ENCODE data around the gene FAM163A. TPM values are rescaled to one million over a fixed set of nuclear protein-coding genes. Genes with fewer than 3 reads are reported as not detected.

The FAM163A gene
- polyA plus RNA-seq, 3 donors = not detected

- H3K36me3 ChIP-seq (replicated peaks in 1 of 2; ENCODE audit: control insufficient read depth in 1 of 2, insufficient read depth in 2 of 2, low read length in 2 of 2) = no peaks in the 10 kb centered on the region
- H3K27ac ChIP-seq (ENCODE audit: low read depth in 1 of 2, low read length in 2 of 2) = no peak overlapping the region
- DNase-seq = no peak
- Mint-ChIP-seq H3K4me1 (no peaks in the 10 kb centered on the region), H3K4me3 (no peak overlapping the region), H3K9me3 (peaks cover 0 to 4% (median 0%) of the 10 kb centered on the region in 7 donors), H3K27me3 (ENCODE audit: low read depth in 3 of 3) (peaks cover 2 to 8% (median 5%) of the 10 kb centered on the region in 3 donors), H3K36me3 (no peaks in the 10 kb centered on the region), H3K27ac (no peak overlapping the region)
- no peaks in the 10 kb centered on the region for H3K4me1 ChIP-seq (ENCODE audit: control insufficient read depth in 1 of 2, insufficient read depth in 2 of 2, low read length in 2 of 2)
- no peak overlapping the region for H3K4me2 ChIP-seq (replicated peaks; ENCODE audit: extremely low read depth, low read length, poor library complexity, severe bottlenecking)
- no peaks in the 10 kb centered on the region for H3K27me3 ChIP-seq (ENCODE audit: control insufficient read depth in 2 of 2, insufficient read depth in 2 of 2, low read length in 2 of 2)
- intact Hi-C loops (cut with micrococcal nuclease) = no loop called here
- no peak overlapping the region for H3K4me3 ChIP-seq (replicated peaks in 1 of 3; ENCODE audit: low read depth in 2 of 3, low read length in 3 of 3)
- H3K9me3 ChIP-seq (replicated peaks in 1 of 2; ENCODE audit: control insufficient read depth in 1 of 2, insufficient read depth in 1 of 2, low read length in 2 of 2) = no peaks in the 10 kb centered on the region
- WGBS (ENCODE audit: insufficient coverage) = no CpG with 5 or more reads among the region's 2 CpGs
- TF ChIP-seq, protein P1, sequence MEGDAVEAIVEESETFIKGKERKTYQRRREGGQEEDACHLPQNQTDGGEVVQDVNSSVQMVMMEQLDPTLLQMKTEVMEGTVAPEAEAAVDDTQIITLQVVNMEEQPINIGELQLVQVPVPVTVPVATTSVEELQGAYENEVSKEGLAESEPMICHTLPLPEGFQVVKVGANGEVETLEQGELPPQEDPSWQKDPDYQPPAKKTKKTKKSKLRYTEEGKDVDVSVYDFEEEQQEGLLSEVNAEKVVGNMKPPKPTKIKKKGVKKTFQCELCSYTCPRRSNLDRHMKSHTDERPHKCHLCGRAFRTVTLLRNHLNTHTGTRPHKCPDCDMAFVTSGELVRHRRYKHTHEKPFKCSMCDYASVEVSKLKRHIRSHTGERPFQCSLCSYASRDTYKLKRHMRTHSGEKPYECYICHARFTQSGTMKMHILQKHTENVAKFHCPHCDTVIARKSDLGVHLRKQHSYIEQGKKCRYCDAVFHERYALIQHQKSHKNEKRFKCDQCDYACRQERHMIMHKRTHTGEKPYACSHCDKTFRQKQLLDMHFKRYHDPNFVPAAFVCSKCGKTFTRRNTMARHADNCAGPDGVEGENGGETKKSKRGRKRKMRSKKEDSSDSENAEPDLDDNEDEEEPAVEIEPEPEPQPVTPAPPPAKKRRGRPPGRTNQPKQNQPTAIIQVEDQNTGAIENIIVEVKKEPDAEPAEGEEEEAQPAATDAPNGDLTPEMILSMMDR (IDR thresholded peaks at IDR 0.05) = no peak
- no peaks in the 10 kb centered on the region for H3K79me2 ChIP-seq (ENCODE audit: insufficient read depth, low read length)
- no peak overlapping the region for H3K9ac ChIP-seq (ENCODE audit: insufficient read depth, low read length, poor library complexity, severe bottlenecking)
- H2AFZ ChIP-seq (ENCODE audit: insufficient read depth, low read depth, low read length, poor library complexity, severe bottlenecking) = no peak overlapping the region
- H4K20me1 ChIP-seq (ENCODE audit: insufficient read depth, low read length) = no peaks in the 10 kb centered on the region
Observed at GRCh38 chr1:179779645-179780272, 36.7 kb downstream of the FAM163A start.

DNA sequence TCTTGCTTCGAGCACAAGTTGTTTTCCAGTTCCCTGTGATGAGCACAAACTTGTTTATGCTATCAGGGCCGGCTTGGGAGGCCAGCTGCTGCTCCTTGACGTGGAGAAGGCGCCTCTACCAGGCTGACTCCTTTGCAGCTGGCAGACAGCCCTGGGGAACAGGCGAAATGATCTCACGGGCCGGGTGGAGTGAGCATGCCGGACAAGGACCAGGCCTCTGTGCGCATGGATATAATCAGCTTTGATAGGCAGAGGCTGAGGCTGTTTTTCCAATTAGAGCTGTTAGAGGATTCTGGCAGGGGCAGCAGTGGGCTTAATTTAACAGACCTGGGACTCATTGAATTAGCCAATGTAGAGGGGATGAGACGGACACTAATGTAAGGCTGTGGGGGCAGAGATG is 38.9 kb downstream of the FAM163A start:
- no peak overlapping the region for H3K4me3 Mint-ChIP-seq

More for the DNA sequence above, 38.9 kb downstream of the FAM163A start:
- TF ChIP-seq, protein P1 (IDR thresholded peaks at IDR 0.05) = no peak
- Histone ChIP-seq H3K4me3 (replicated peaks in 1 of 3; ENCODE audit: low read depth in 2 of 3, low read length in 3 of 3) (no peak overlapping the region), H3K79me2 (ENCODE audit: insufficient read depth, low read length) (no peaks in the 10 kb centered on the region), H3K27me3 (ENCODE audit: control insufficient read depth in 2 of 2, insufficient read depth in 2 of 2, low read length in 2 of 2) (no peaks in the 10 kb centered on the region), H2AFZ (ENCODE audit: insufficient read depth, low read depth, low read length, poor library complexity, severe bottlenecking) (no peak overlapping the region), H3K9me3 (replicated peaks in 1 of 2; ENCODE audit: control insufficient read depth in 1 of 2, insufficient read depth in 1 of 2, low read length in 2 of 2) (no peaks in the 10 kb centered on the region), H3K4me2 (replicated peaks; ENCODE audit: extremely low read depth, low read length, poor library complexity, severe bottlenecking) (no peak overlapping the region), H3K4me1 (ENCODE audit: control insufficient read depth in 1 of 2, insufficient read depth in 2 of 2, low read length in 2 of 2) (no peaks in the 10 kb centered on the region), H3K36me3 (replicated peaks in 1 of 2; ENCODE audit: control insufficient read depth in 1 of 2, insufficient read depth in 2 of 2, low read length in 2 of 2) (no peaks in the 10 kb centered on the region), H3K27ac (ENCODE audit: low read depth in 1 of 2, low read length in 2 of 2) (no peak overlapping the region), H3K9ac (ENCODE audit: insufficient read depth, low read length, poor library complexity, severe bottlenecking) (no peak overlapping the region), H4K20me1 (ENCODE audit: insufficient read depth, low read length) (no peaks in the 10 kb centered on the region)
- H3K36me3 Mint-ChIP-seq = no peaks in the 10 kb centered on the region
- no peaks in the 10 kb centered on the region for H3K4me1 Mint-ChIP-seq
- peaks cover 7 to 8% (median 7%) of the 10 kb centered on the region in 3 donors for H3K27me3 Mint-ChIP-seq (ENCODE audit: low read depth in 3 of 3)
- intact Hi-C loops (cut with micrococcal nuclease) = no loop called here
- peaks cover 0 to 4% (median 0%) of the 10 kb centered on the region in 7 donors for H3K9me3 Mint-ChIP-seq
- no peak for DNase-seq
- 91% methylated on average over 9 of the region's 10 CpGs for WGBS (ENCODE audit: insufficient coverage)
- no peak overlapping the region for H3K27ac Mint-ChIP-seq
